AG08396 (cell line): Measurements from ENCODE around the gene GBA3.

ENCODE experiments used
- DNase-seq: peaks from one replicate; pipeline ENCODE4 v3.0.0; 2012; ENCODE audit warnings: low spot score, mixed read lengths

GBA3 gene

GRCh38 chr4:22695917-22696316 lies 3.2 kb downstream of the GBA3 start:
- no peak for DNase-seq

- DNase-seq = no peak
Observed at GRCh38 chr4:22703912-22704311, 11.2 kb downstream of the GBA3 start.

- DNase-seq = no peak
Observed at GRCh38 chr4:22707390-22707789, 14.7 kb downstream of the GBA3 start.

- no peak for DNase-seq
Observed at GRCh38 chr4:22708961-22709360, 16.2 kb downstream of the GBA3 start.

GRCh38 chr4:22712105-22712504 lies 19.4 kb downstream of the GBA3 start:
- no peak for DNase-seq

GRCh38 chr4:22712529-22712928 lies 19.8 kb downstream of the GBA3 start:
- DNase-seq = no peak

GRCh38 chr4:22713841-22714240 lies 21.1 kb downstream of the GBA3 start:
- no peak for DNase-seq

GRCh38 chr4:22719218-22719617 lies 26.5 kb downstream of the GBA3 start:
- no peak for DNase-seq

GRCh38 chr4:22720091-22720490 lies 27.4 kb downstream of the GBA3 start:
- peak; percentile 3 for DNase-seq

GRCh38 chr4:22721204-22721603 lies 28.5 kb downstream of the GBA3 start:
- no peak for DNase-seq

- DNase-seq = no peak
Observed at GRCh38 chr4:22730021-22730420, 37.3 kb downstream of the GBA3 start.

GRCh38 chr4:22733816-22734215 lies 41.1 kb downstream of the GBA3 start:
- no peak for DNase-seq

- DNase-seq = no peak
Observed at GRCh38 chr4:22736912-22737311, 44.2 kb downstream of the GBA3 start.

GRCh38 chr4:22739968-22740367 lies 47.2 kb downstream of the GBA3 start:
- DNase-seq = no peak

GRCh38 chr4:22741744-22742143 lies 49.0 kb downstream of the GBA3 start:
- DNase-seq = no peak

- DNase-seq = no peak
Observed at GRCh38 chr4:22743290-22743689, 50.6 kb downstream of the GBA3 start.

GRCh38 chr4:22744478-22745062 lies 51.8 kb downstream of the GBA3 start:
- DNase-seq = no peak

- DNase-seq = no peak
Observed at GRCh38 chr4:22745234-22745633, 52.5 kb downstream of the GBA3 start.

- no peak for DNase-seq
Observed at GRCh38 chr4:22754116-22754515, 61.4 kb downstream of the GBA3 start.

- DNase-seq = no peak
Observed at GRCh38 chr4:22762548-22762947, 69.8 kb downstream of the GBA3 start.

GRCh38 chr4:22764183-22764582 lies 71.4 kb downstream of the GBA3 start:
- DNase-seq = no peak

GRCh38 chr4:22766068-22766467 lies 73.3 kb downstream of the GBA3 start:
- DNase-seq = no peak

GRCh38 chr4:22778547-22779163 lies 85.9 kb downstream of the GBA3 start:
- no peak for DNase-seq

- DNase-seq = no peak
Observed at GRCh38 chr4:22780317-22780716, 87.6 kb downstream of the GBA3 start.
